ENCODE measurements around the gene TANGO6.
"Not testable (repeated sequence)": the region's sequence is repeated elsewhere in the genome, so short reads cannot be mapped to it uniquely, and the experiment has no call there.

TANGO6 gene

DNA sequence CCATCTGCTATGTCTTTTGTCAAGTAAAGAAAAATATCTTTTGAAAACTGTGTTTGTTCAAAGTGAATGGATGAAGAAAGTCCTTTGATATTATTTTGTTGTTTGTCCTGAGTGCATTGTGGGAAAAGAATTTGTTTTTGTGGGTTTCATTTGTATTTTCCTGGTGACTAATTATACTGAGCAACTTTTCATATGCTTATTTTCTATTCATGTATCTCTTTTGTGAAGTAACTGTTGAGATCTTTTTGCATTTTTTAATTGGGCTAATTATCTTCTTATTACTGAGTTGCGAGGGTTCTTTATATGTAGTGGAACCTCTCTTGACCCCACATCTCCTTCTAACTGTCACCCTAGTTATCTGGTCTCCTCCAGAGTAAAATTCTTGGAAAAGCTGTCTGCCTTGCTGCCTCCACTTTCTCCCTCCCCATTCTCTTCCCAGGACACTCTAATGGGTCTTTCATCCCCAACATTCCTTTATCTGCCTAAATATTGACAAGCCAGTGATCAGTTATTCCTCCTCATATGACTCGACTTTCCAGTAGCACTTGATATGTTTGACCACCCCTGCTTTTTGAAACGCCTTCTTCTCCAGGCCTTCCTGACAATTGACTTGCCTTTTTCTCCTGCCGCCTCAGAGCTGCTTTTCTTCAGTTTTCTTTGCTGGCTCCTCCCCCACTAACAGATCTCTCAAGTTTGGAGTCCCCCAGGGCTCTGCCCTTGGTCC is 144.6 kb downstream of the TANGO6 start:
- Histone ChIP-seq H3K36me3 (peaks cover 7% of the 10 kb centered on the region), H3K4me3 (ENCODE audit: low read depth in 1 of 2, low read length in 1 of 2) (no peak overlapping the region), H3K27me3 (no peaks in the 10 kb centered on the region), H3K4me1 (ENCODE audit: control insufficient read depth in 1 of 2, insufficient read depth in 1 of 2, low read depth in 1 of 2, low read length in 1 of 2) (no peaks in the 10 kb centered on the region), H3K9me3 (no peaks in the 10 kb centered on the region), H3K27ac (no peak overlapping the region)
- TF ChIP-seq, protein P1, sequence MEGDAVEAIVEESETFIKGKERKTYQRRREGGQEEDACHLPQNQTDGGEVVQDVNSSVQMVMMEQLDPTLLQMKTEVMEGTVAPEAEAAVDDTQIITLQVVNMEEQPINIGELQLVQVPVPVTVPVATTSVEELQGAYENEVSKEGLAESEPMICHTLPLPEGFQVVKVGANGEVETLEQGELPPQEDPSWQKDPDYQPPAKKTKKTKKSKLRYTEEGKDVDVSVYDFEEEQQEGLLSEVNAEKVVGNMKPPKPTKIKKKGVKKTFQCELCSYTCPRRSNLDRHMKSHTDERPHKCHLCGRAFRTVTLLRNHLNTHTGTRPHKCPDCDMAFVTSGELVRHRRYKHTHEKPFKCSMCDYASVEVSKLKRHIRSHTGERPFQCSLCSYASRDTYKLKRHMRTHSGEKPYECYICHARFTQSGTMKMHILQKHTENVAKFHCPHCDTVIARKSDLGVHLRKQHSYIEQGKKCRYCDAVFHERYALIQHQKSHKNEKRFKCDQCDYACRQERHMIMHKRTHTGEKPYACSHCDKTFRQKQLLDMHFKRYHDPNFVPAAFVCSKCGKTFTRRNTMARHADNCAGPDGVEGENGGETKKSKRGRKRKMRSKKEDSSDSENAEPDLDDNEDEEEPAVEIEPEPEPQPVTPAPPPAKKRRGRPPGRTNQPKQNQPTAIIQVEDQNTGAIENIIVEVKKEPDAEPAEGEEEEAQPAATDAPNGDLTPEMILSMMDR (IDR thresholded peaks at IDR 0.05) = no peak

DNA sequence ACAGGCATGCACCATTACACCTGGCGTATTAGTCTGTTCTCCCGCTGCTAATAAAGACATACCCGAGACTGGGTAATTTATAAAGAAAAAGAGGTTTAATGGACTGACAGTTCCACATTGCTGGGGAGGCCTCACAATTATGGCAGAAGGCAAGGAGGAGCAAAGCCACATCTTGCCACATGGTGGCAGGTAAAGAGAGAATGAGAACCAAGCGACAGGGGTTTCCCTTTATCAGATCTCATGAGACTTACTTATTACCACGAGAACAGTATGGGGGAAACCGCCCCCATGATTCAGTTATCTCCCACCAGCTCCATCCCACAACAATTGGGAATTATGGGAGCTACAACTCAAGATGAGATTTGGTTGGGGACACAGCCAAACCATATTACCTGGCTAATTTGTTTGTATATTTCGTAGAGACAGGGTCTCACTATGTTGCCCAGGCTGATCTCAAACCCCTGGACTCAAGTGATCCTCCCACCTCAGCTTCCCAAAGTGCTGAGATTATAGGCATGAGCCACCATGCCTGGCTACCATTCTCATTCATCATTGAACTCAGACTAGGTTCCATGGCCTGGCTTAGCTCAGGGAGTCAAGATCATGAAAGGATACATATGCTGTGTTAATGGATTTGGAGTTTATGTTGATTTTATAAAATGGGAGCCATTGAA is 147.0 kb downstream of the TANGO6 start:
- H3K4me3 ChIP-seq (ENCODE audit: low read depth in 1 of 2, low read length in 1 of 2); H3K4me1 ChIP-seq (ENCODE audit: control insufficient read depth in 1 of 2, insufficient read depth in 1 of 2, low read depth in 1 of 2, low read length in 1 of 2); H3K27ac ChIP-seq; H3K9me3 ChIP-seq; H3K27me3 ChIP-seq; H3K36me3 ChIP-seq: not testable (repeated sequence)

DNA sequence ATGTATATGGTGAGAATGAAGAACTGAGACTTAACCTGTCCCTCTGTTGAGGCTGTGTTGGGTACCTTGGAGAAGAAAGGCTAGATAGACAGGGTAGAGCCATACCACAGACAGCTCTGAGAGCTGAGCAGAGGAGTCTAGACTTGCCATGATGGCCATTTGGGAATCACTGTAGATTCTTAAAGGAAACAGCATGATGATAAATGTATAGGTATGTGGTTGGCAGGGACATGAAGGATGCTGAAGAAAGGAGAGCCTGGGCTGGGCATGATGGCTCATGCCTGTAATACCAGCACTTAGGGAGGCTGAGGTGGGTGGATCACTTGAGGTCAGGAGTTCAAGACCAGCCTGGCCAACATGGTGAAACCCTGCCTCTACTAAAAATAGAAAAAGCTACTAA is 147.7 kb downstream of the TANGO6 start:
- H3K4me3 ChIP-seq (ENCODE audit: low read depth in 1 of 2, low read length in 1 of 2) = no peak overlapping the region

DNA sequence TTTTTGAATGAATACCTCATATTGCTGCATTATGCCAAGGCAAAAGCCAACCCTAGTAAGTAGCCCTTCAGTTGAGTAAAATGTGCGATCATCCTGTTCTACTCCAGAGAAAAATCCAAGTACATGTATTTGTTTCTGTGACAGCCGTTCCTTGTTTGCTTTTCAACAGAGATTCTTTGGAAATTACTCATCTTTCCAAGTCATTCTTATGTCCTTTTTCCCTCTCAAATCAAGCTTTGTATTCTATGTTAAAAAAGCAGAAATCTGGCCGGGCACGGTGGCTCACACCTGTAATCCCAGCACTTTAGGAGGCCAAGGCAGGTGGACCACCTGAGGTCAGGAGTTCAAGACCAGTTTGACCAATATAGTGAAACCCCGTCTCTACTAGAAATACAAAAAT is 149.2 kb downstream of the TANGO6 start:
- Histone ChIP-seq H3K36me3 (no peaks in the 10 kb centered on the region), H3K9me3 (no peaks in the 10 kb centered on the region), H3K4me1 (ENCODE audit: control insufficient read depth in 1 of 2, insufficient read depth in 1 of 2, low read depth in 1 of 2, low read length in 1 of 2) (no peaks in the 10 kb centered on the region), H3K27ac (no peak overlapping the region), H3K4me3 (ENCODE audit: low read depth in 1 of 2, low read length in 1 of 2) (no peak overlapping the region), H3K27me3 (no peaks in the 10 kb centered on the region)
- TF ChIP-seq, protein P1 (IDR thresholded peaks at IDR 0.05) = no peak

More for the DNA sequence above, 147.7 kb downstream of the TANGO6 start:
- Histone ChIP-seq H3K9me3 (no peaks in the 10 kb centered on the region), H3K27ac (no peak overlapping the region), H3K36me3 (peaks cover 7% of the 10 kb centered on the region), H3K27me3 (no peaks in the 10 kb centered on the region), H3K4me1 (ENCODE audit: control insufficient read depth in 1 of 2, insufficient read depth in 1 of 2, low read depth in 1 of 2, low read length in 1 of 2) (no peaks in the 10 kb centered on the region)
- TF ChIP-seq, protein P1 (IDR thresholded peaks at IDR 0.05) = no peak

DNA sequence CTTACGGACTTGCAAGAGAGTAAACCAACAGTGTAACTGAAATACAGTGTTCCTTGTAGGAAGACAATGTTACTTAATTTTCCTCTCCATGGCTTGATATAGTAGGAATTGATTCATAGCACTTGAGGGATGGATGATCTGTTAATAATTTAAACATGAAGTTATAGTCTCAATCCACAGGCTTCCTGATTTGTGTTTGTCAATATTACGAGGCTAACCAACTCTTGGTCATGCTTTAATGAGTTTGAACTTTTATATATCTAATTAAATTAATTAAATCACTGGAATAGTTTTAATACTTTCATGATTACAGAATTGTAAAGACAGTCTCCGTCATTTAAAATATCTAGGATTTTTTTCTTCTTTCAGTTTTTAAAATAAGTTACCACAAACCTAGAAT is 150.1 kb downstream of the TANGO6 start:
- H3K4me1 ChIP-seq (ENCODE audit: control insufficient read depth in 1 of 2, insufficient read depth in 1 of 2, low read depth in 1 of 2, low read length in 1 of 2) = no peaks in the 10 kb centered on the region
- H3K27me3 ChIP-seq = no peaks in the 10 kb centered on the region
- H3K9me3 ChIP-seq = no peaks in the 10 kb centered on the region
- no peak overlapping the region for H3K27ac ChIP-seq
- no peak overlapping the region for H3K4me3 ChIP-seq (ENCODE audit: low read depth in 1 of 2, low read length in 1 of 2)
- TF ChIP-seq, protein P1 (IDR thresholded peaks at IDR 0.05) = no peak
- H3K36me3 ChIP-seq = no peaks in the 10 kb centered on the region

DNA sequence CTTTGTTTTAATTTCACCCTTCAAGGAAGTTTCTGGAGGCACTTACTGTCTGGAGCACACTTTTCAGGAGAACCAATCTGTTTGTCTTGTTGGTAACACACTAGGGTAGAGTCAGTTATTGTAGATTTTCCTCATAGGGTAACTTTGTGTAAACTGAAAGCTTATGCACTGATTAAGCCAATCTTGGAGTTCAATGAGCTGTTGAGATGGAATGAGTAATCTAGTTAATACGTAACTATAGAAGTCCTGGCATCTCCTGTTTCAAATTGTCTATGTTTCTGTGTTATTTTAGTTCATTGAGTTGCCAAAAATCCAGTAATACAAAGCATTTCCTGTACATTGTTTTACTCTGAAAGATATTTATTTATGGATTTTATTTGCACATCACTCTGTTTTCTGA is 150.6 kb downstream of the TANGO6 start:
- Histone ChIP-seq H3K4me1 (ENCODE audit: control insufficient read depth in 1 of 2, insufficient read depth in 1 of 2, low read depth in 1 of 2, low read length in 1 of 2) (no peaks in the 10 kb centered on the region), H3K36me3 (no peaks in the 10 kb centered on the region), H3K27me3 (no peaks in the 10 kb centered on the region), H3K4me3 (ENCODE audit: low read depth in 1 of 2, low read length in 1 of 2) (no peak overlapping the region), H3K9me3 (no peaks in the 10 kb centered on the region), H3K27ac (no peak overlapping the region)
- TF ChIP-seq, protein P1 (IDR thresholded peaks at IDR 0.05) = no peak
